Tibial nerve (tissue), 4 donors: Measurements from ENCODE around the gene TNFSF12. TPM values are rescaled to one million over a fixed set of nuclear protein-coding genes. Genes with fewer than 3 reads are reported as not detected.
A peak's percentile ranks its signal among the peaks of the same experiment; 100 is the strongest.

ENCODE experiments used
- DNase-seq, 2 donors: peaks; one replicate each; pipeline ENCODE4 v3.0.0-alpha.2; 2019; ENCODE audit warnings: low spot score in 2 of 2
- H3K27ac ChIP-seq, 4 donors: fragments of 200-600 bp; sonication (generic) in 3 of 4; one replicate each; pipeline ENCODE4 v1.5.1; 2017 to 2019; ENCODE audit warnings: mild to moderate bottlenecking in 1 of 4
- H3K27me3 ChIP-seq, 2 donors: fragments of 200-600 bp; sonication (generic) in 1 of 2; one replicate each; pipeline versions ENCODE4 v1.5.1 to v1.6.0; 2017 to 2019
- H3K36me3 ChIP-seq, 3 donors: fragments of 200-600 bp; sonication (generic); one replicate each; pipeline ENCODE4 v1.5.1; 2018 to 2019
- H3K4me1 ChIP-seq, 4 donors: fragments of 200-600 bp; sonication (generic) in 3 of 4; one replicate each; pipeline ENCODE4 v1.5.1; 2017 to 2019
- H3K4me3 ChIP-seq, 4 donors: fragments of 200-600 bp; sonication (generic) in 3 of 4; one replicate each; pipeline ENCODE4 v1.5.1; 2017 to 2019; ENCODE audit warnings: mild to moderate bottlenecking in 1 of 4, moderate library complexity in 1 of 4
- H3K9me3 ChIP-seq, 4 donors: fragments of 200-600 bp; sonication (generic) in 3 of 4; one replicate each; pipeline ENCODE4 v1.5.1; 2017 to 2019
- EP300 ChIP-seq, 2 donors: sonication (generic); formaldehyde crosslinking; IDR thresholded peaks; one replicate each; pipeline ENCODE4 v1.6.1; 2017; ENCODE audit warnings: antibody characterized with exemption in 2 of 2, mild to moderate bottlenecking in 1 of 2
- POLR2A ChIP-seq, 2 donors: fragments of 450-650 bp; IDR thresholded peaks; one replicate each; pipeline ENCODE4 v1.6.1; 2017; ENCODE audit warnings: antibody characterized with exemption in 2 of 2, mild to moderate bottlenecking in 2 of 2, moderate library complexity in 2 of 2
- WGBS, 2 donors: methylation state at CpG; one replicate each; pipeline ENCODE4 v1.1.5; 2018; 5-methylcytosine and 5-hydroxymethylcytosine counted together
- total RNA-seq, 4 donors: library from RNA; depleted of rRNA; stranded (reverse); fragments of >200 nt; gene quantifications; one replicate each; pipeline ENCODE4 v1.1.0, GENCODE V29; 2016
- TF ChIP-seq, protein P1 (sequence below), 5 experiments: fragments of 200-600 bp in 3 of 5; fragments of 450-650 bp in 2 of 5; sonication (generic) in 3 of 5; IDR thresholded peaks; one replicate each; pipeline ENCODE4 v1.5.1; 2016 to 2019; ENCODE audit warnings: antibody characterized with exemption in 5 of 5, mild to moderate bottlenecking in 3 of 5, moderate library complexity in 2 of 5

Gene TNFSF12
- total RNA-seq, 4 donors from 2014 or later = 59.4 to 109 (median 98.8) TPM

DNA sequence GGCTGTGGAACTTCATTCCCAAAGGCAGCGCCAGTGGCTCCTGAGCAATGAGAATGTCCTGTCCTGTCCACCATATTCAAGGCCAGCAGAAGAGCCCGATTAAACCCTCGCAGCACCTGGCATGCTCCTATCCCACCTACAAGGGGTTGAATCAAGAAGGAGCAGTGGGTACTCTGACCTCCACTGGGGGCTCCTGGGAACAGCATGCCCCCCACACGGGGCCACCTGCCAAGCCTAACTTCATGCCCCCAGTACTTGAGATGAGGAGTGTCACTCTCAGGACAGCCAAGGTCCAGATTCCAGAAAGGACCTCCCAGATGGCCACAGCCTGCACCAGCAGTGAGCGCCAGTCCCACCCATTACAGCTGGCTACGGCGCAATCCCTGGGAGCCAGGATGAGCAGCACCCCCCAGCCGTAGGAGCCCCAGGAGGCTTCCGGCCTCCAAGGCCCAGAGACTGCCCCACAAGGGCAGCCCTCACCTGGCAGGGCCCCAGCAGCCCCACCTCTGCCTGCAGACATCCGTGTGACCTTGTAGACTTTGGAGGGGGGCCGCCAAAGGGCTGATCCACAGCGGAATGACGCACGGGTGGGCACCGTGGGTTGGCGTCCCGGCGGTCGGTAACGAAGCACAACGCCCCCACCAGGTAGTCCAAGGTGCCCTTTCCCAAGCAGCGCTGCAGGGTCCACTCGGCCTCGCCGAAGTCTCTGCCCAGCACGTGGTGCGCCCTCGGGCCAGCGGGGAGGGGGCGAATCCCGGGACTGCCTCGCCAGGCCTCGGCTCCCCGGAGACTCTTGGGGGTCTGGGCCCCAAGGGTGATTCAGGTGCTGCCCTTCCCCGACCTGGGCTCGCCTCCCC, 33.8 kb downstream of the TNFSF12 start:
- Histone ChIP-seq H3K27me3 (no peaks in the 10 kb centered on the region), H3K4me1 (peaks cover 0 to 76% (median 47%) of the 10 kb centered on the region in 4 donors), H3K36me3 (peaks cover 4 to 50% (median 6%) of the 10 kb centered on the region in 3 donors), H3K4me3 (peak overlapping the region; percentile 51 to 85 (median 56)), H3K9me3 (no peaks in the 10 kb centered on the region), H3K27ac (peak overlapping the region; percentile 93 to 97 (median 96))
- WGBS, 2 donors = 74 to 89% methylated on average over 23 to 35 of the region's 36 CpGs
- TF ChIP-seq POLR2A (IDR thresholded peaks at IDR 0.05) = no peak
- no peak for TF ChIP-seq EP300 (IDR thresholded peaks at IDR 0.05)
- DNase-seq = no peak

DNA sequence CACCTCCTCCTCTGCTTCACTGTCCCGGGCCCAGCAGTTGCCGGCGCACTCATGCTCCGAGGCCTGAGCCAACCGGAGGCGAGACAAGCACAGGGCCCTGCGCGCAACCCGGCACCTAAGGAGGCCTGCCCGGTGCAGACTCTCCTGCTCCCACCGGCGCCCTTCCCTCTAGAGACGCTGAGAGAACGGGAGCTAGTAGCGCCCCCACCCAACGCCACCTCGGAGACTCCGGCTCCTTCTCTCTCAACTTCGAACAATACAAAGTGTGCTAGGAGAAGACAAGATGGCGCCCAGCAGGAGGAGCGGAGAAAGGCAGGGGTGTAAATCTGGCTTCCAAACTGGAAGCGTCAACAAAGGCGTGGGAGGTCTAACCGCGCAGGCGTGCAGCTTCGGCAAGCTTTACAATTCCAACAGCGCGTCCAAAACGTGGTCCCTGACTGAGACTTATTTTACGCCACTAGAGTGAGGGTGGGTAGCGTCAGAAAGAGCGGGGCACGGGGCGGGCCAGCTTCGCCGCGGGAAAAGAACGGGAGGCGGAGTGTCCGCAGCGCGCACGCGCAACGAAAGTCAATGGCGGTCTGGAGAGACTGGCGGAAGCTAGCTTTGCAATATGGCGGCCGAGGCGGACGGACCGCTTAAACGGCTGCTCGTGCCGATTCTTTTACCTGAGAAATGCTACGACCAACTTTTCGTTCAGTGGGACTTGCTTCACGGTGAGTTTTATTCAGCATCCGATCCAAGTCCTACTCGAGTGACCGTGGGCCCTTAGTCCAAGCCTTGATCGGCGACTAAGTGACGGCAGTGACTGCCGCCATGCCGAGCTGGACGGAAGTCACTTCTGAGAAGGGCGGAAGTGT, 34.6 kb downstream of the TNFSF12 start, which contains the start of gene MPDU1:
Gene MPDU1, plus strand, starts transcription at position 600 of the 857 bp plus-strand sequence. Its CDS starts 11 bp downstream, at position 611.
- peak within 1 kb of the TSS; percentile 51 to 85 (median 56) for H3K4me3 ChIP-seq

DNA sequence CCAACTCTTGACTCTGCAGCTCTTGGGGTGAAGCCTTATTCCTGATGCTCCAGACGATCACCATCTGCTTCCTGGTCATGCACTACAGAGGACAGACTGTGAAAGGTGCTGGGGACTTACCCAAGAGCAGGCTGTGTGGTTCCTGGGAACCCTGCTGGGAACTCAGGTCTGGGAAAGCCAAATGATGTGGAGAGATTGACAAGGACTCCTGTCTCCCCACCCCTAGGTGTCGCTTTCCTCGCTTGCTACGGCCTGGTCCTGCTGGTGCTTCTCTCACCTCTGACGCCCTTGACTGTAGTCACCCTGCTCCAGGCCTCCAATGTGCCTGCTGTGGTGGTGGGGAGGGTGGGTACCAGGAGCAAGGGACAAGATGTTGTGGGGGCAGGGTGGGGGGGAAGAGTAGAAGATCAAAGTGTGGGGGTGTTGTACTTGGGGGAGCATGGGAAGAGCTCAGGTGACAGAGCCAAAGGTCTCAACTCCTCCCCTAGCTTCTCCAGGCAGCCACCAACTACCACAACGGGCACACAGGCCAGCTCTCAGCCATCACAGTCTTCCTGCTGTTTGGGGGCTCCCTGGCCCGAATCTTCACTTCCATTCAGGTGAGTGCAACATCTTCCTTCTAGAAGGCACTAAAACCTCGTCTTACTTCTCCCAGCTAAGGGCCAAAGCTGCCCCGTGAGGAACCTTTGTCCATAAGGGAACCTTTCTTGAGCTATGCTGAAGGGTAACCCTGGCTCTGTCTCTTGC, 38.0 kb downstream of the TNFSF12 start:
- no peak for DNase-seq
- Histone ChIP-seq H3K4me1 (peaks cover 0 to 62% (median 25%) of the 10 kb centered on the region in 4 donors), H3K27ac (no peak overlapping the region), H3K27me3 (no peaks in the 10 kb centered on the region), H3K9me3 (no peaks in the 10 kb centered on the region), H3K36me3 (peaks cover 0 to 32% (median 0%) of the 10 kb centered on the region in 3 donors), H3K4me3 (no peak overlapping the region)
- TF ChIP-seq EP300 (IDR thresholded peaks at IDR 0.05) (no peak), POLR2A (IDR thresholded peaks at IDR 0.05) (no peak)
- TF ChIP-seq, protein P1, sequence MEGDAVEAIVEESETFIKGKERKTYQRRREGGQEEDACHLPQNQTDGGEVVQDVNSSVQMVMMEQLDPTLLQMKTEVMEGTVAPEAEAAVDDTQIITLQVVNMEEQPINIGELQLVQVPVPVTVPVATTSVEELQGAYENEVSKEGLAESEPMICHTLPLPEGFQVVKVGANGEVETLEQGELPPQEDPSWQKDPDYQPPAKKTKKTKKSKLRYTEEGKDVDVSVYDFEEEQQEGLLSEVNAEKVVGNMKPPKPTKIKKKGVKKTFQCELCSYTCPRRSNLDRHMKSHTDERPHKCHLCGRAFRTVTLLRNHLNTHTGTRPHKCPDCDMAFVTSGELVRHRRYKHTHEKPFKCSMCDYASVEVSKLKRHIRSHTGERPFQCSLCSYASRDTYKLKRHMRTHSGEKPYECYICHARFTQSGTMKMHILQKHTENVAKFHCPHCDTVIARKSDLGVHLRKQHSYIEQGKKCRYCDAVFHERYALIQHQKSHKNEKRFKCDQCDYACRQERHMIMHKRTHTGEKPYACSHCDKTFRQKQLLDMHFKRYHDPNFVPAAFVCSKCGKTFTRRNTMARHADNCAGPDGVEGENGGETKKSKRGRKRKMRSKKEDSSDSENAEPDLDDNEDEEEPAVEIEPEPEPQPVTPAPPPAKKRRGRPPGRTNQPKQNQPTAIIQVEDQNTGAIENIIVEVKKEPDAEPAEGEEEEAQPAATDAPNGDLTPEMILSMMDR (IDR thresholded peaks at IDR 0.05) = no peak
- WGBS, 2 donors = 75 to 84% methylated on average over 9 of the region's 9 CpGs

More for the DNA sequence above, 34.6 kb downstream of the TNFSF12 start, which contains the start of gene MPDU1:
- H3K36me3 ChIP-seq = peaks cover 0 to 46% (median 4%) of the 10 kb centered on the region in 3 donors
- peak within 1 kb of the TSS; percentile 93 to 97 (median 96) for H3K27ac ChIP-seq
- H3K4me1 ChIP-seq = peaks cover 0 to 76% (median 47%) of the 10 kb centered on the region in 4 donors
- no peaks in the 10 kb centered on the region for H3K27me3 ChIP-seq
- WGBS, 2 donors = 13 to 15% methylated on average over 56 to 69 of the region's 69 CpGs
- DNase-seq = peak; percentile 90
- TF ChIP-seq POLR2A (IDR thresholded peaks at IDR 0.05) = peak in 1 of 2 donors; percentile 73
- TF ChIP-seq EP300 (IDR thresholded peaks at IDR 0.05) = peak in 1 of 2 donors; percentile 93
- TF ChIP-seq, protein P1 (IDR thresholded peaks at IDR 0.05) = peak in 2 of 5 experiments; percentile 9 to 51
- no peaks in the 10 kb centered on the region for H3K9me3 ChIP-seq

DNA sequence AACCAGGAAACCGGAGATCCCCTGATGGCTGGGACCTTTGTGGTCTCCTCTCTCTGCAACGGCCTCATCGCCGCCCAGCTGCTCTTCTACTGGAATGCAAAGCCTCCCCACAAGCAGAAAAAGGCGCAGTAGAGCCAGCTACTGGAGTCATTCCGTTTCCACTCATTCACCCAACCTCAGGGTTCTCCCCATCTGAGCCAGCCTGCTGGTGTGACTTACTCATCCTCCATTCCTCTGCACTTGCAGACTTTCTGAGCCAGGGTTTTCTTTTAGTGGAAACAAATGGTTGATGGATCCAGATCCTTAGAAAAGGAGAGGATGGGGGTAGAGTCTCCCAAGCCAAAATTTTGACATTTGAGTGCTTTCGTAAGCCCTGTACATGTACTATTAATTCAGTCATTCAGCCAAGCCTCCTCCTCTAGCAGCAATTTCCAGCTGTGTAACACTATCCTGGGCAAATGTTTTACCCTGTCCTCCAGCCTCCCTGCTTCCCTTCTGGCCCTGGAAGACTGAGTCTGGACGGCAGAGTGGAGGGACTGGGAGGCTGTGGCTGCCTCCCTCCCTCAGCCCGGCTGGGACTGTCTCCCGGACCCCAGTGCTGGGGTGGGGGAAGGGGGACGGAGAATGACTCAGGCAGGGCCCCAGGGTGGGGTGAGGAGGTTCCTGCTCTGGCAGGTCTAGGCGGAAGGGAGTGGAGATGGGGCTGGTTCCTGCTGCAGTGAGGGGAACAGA, 38.7 kb downstream of the TNFSF12 start:
- Histone ChIP-seq H3K4me3 (no peak overlapping the region), H3K27ac (peak overlapping the region in 2 of 4 donors; percentile 77 to 86), H3K9me3 (no peaks in the 10 kb centered on the region), H3K4me1 (peaks cover 0 to 55% (median 17%) of the 10 kb centered on the region in 4 donors), H3K27me3 (no peaks in the 10 kb centered on the region), H3K36me3 (peaks cover 0 to 39% (median 6%) of the 10 kb centered on the region in 3 donors)
- TF ChIP-seq EP300 (IDR thresholded peaks at IDR 0.05) = no peak
- TF ChIP-seq POLR2A (IDR thresholded peaks at IDR 0.05) = no peak
- TF ChIP-seq, protein P1 (IDR thresholded peaks at IDR 0.05) = no peak
- 46 to 59% methylated on average over 12 of the region's 12 CpGs for WGBS, 2 donors
- DNase-seq = no peak
